Suprapubic skin (tissue), 4 donors: ENCODE data around the gene SNRNP40. TPM values are rescaled to one million over a fixed set of nuclear protein-coding genes. Genes with fewer than 3 reads are reported as not detected.

Experiments
- DNase-seq, 2 donors: peaks; one replicate each; pipeline ENCODE4 v3.0.0-alpha.2; 2019; ENCODE audit warnings: low spot score in 2 of 2
- H3K27ac ChIP-seq: fragments of 200-600 bp; sonication (generic); one replicate; pipeline ENCODE4 v1.5.1; 2019
- H3K27me3 ChIP-seq: fragments of 200-600 bp; sonication (generic); one replicate; pipeline ENCODE4 v1.5.1; 2019
- H3K36me3 ChIP-seq: fragments of 200-600 bp; sonication (generic); one replicate; pipeline ENCODE4 v1.5.1; 2019
- H3K4me1 ChIP-seq: fragments of 200-600 bp; sonication (generic); one replicate; pipeline ENCODE4 v1.5.1; 2019
- H3K4me3 ChIP-seq: fragments of 200-600 bp; sonication (generic); one replicate; pipeline ENCODE4 v1.5.1; 2019; ENCODE audit warnings: mild to moderate bottlenecking
- H3K9me3 ChIP-seq: fragments of 200-600 bp; sonication (generic); one replicate; pipeline ENCODE4 v1.5.1; 2019
- CTCF ChIP-seq, 2 donors: fragments of 200-600 bp in 1 of 2; fragments of 450-650 bp in 1 of 2; sonication (generic) in 1 of 2; IDR thresholded peaks; one replicate each; pipeline ENCODE4 v1.5.1; 2016 to 2019; ENCODE audit warnings: antibody characterized with exemption in 2 of 2, mild to moderate bottlenecking in 1 of 2, moderate library complexity in 1 of 2
- EP300 ChIP-seq: sonication (generic); formaldehyde crosslinking; IDR thresholded peaks from one replicate; pipeline ENCODE4 v1.6.1; 2017; ENCODE audit warnings: antibody characterized with exemption
- POLR2A ChIP-seq, 2 donors: fragments of 450-650 bp; IDR thresholded peaks; one replicate each; pipeline ENCODE4 v1.6.1; 2017; ENCODE audit warnings: antibody characterized with exemption in 2 of 2, mild to moderate bottlenecking in 2 of 2, moderate library complexity in 2 of 2
- POLR2AphosphoS5 ChIP-seq, 3 donors: sonication (generic); formaldehyde crosslinking; IDR thresholded peaks; one replicate each; pipeline ENCODE4 v1.6.1; 2017; ENCODE audit warnings: antibody characterized with exemption in 3 of 3
- WGBS: methylation state at CpG from one replicate; pipeline ENCODE4 v1.1.5; 2018; 5-methylcytosine and 5-hydroxymethylcytosine counted together
- total RNA-seq, 4 donors: library from RNA; depleted of rRNA; stranded (reverse); fragments of >200 nt; gene quantifications; one replicate each; pipeline ENCODE4 v1.1.0, GENCODE V29; 2016

Gene SNRNP40
- total RNA-seq, 4 donors from 2014 or later = 39.3 to 70.3 (median 56.0) TPM

GRCh38 chr1:31215065-31215570 is 81.5 kb downstream of the SNRNP40 start:
- Histone ChIP-seq H3K27ac (no peak overlapping the region), H3K27me3 (peaks cover 6% of the 10 kb centered on the region), H3K9me3 (no peaks in the 10 kb centered on the region), H3K36me3 (no peaks in the 10 kb centered on the region), H3K4me3 (no peak overlapping the region), H3K4me1 (peaks cover 11% of the 10 kb centered on the region)
- TF ChIP-seq EP300 (no peak), CTCF (IDR thresholded peaks at IDR 0.05) (no peak), POLR2AphosphoS5 (IDR thresholded peaks at IDR 0.05) (no peak), POLR2A (IDR thresholded peaks at IDR 0.05) (no peak)
- WGBS = 33% methylated on average over 1 of the region's 11 CpGs
- no peak for DNase-seq

GRCh38 chr1:31214316-31215064 is 82.1 kb downstream of the SNRNP40 start:
- peaks cover 11% of the 10 kb centered on the region for H3K4me1 ChIP-seq
- no peak for DNase-seq
- peaks cover 6% of the 10 kb centered on the region for H3K27me3 ChIP-seq
- no peak overlapping the region for H3K27ac ChIP-seq
- H3K9me3 ChIP-seq = no peaks in the 10 kb centered on the region
- H3K4me3 ChIP-seq = no peak overlapping the region
- TF ChIP-seq EP300 (no peak), POLR2AphosphoS5 (IDR thresholded peaks at IDR 0.05) (no peak), CTCF (IDR thresholded peaks at IDR 0.05) (no peak), POLR2A (IDR thresholded peaks at IDR 0.05) (no peak)
- WGBS = 62% methylated on average over 12 of the region's 12 CpGs
- no peaks in the 10 kb centered on the region for H3K36me3 ChIP-seq

Other genes starting within 250 kb of the SNRNP40 start
- gene PUM1, start 231.1 kb downstream of the SNRNP40 start, total RNA-seq = 100 to 1,000 TPM; 100 to 132 (median 110) TPM
- 1 to 10 TPM in 3 of 4 donors, under 1 TPM in 1; 0.64 to 2.5 (median 1.5) TPM for gene NKAIN1, start 56.9 kb downstream of the SNRNP40 start, total RNA-seq
- 10 to 100 TPM; 17.9 to 26.3 (median 23.1) TPM for gene ZCCHC17, start 244 bp upstream of the SNRNP40 start, total RNA-seq
- gene FABP3, start 76.3 kb upstream of the SNRNP40 start, total RNA-seq = 1 to 10 TPM; 1.5 to 5.6 (median 3.3) TPM
- 10 to 100 TPM; 52.9 to 95.6 (median 68.3) TPM for gene SERINC2, start 116.4 kb upstream of the SNRNP40 start, total RNA-seq